IPS-20b (cell line): ENCODE results near the gene SDSL.

Source experiments
- H3K27ac ChIP-seq: one replicate; pipeline ENCODE4 v1.5.1; 2013; ENCODE audit warnings: low read length
- H3K27me3 ChIP-seq: 2 replicates; pipeline ENCODE4 v1.6.1; 2013; ENCODE audit warnings: mild to moderate bottlenecking, low read length, inconsistent platforms; ENCODE audit not compliant: insufficient read depth
- H3K36me3 ChIP-seq: 2 replicates; pipeline ENCODE4 v1.6.1; 2013; ENCODE audit warnings: low read depth, mild to moderate bottlenecking, inconsistent platforms, low read length, moderate library complexity; ENCODE audit not compliant: insufficient read depth
- H3K4me1 ChIP-seq: 2 replicates; pipeline ENCODE4 v1.6.1; 2013; ENCODE audit warnings: mild to moderate bottlenecking, control low read depth, inconsistent platforms, low read length, moderate library complexity; ENCODE audit not compliant: insufficient read depth
- H3K4me3 ChIP-seq: 2 replicates; pipeline ENCODE4 v1.5.1; 2013; ENCODE audit warnings: mild to moderate bottlenecking, low read length, inconsistent platforms
- H3K9ac ChIP-seq: 2 replicates; pipeline ENCODE4 v1.6.1; 2013; ENCODE audit warnings: low read depth, mild to moderate bottlenecking, inconsistent platforms, low read length, moderate library complexity
- H3K9me3 ChIP-seq: 2 replicates; pipeline ENCODE4 v1.6.1; 2013; ENCODE audit warnings: mild to moderate bottlenecking, low read depth, low read length, inconsistent platforms; ENCODE audit not compliant: insufficient read depth

Gene SDSL

GRCh38 chr12:113422030-113422885 lies at the start of gene SDSL:
SDSL (plus strand) TSS chr12:113422380; CDS start chr12:113427983, 5,603 bp downstream.
- Histone ChIP-seq H3K9ac (peak within 1 kb of the TSS; percentile 51; the same call in 1 of the 2 replicates), H3K27me3 (no peaks in the 10 kb centered on the region), H3K4me3 (peak within 1 kb of the TSS; percentile 42; the same call in 1 of the 2 replicates), H3K36me3 (no peaks in the 10 kb centered on the region), H3K27ac (no peak within 1 kb of the TSS), H3K9me3 (no peaks in the 10 kb centered on the region), H3K4me1 (peaks cover 9% of the 10 kb centered on the region; the same call in 1 of the 2 replicates)

GRCh38 chr12:113373440-113373839 lies 48.7 kb upstream of the SDSL start:
- Histone ChIP-seq H3K4me3 (no peak overlapping the region), H3K27ac (no peak overlapping the region), H3K9me3 (no peaks in the 10 kb centered on the region), H3K36me3 (peaks cover 27% of the 10 kb centered on the region), H3K4me1 (no peaks in the 10 kb centered on the region), H3K9ac (no peak overlapping the region), H3K27me3 (no peaks in the 10 kb centered on the region)

GRCh38 chr12:113373969-113374368 lies 48.2 kb upstream of the SDSL start:
- Histone ChIP-seq H3K9ac (no peak overlapping the region), H3K9me3 (no peaks in the 10 kb centered on the region), H3K36me3 (peaks cover 27% of the 10 kb centered on the region), H3K4me1 (no peaks in the 10 kb centered on the region), H3K4me3 (no peak overlapping the region), H3K27ac (no peak overlapping the region), H3K27me3 (no peaks in the 10 kb centered on the region)

- H3K27me3 ChIP-seq = no peaks in the 10 kb centered on the region
- peaks cover 27% of the 10 kb centered on the region for H3K36me3 ChIP-seq
- no peaks in the 10 kb centered on the region for H3K4me1 ChIP-seq
- no peak overlapping the region for H3K27ac ChIP-seq
- H3K9ac ChIP-seq = no peak overlapping the region
- no peak overlapping the region for H3K4me3 ChIP-seq
- H3K9me3 ChIP-seq = no peaks in the 10 kb centered on the region
These were observed 47.3 kb upstream of the SDSL start for GRCh38 chr12:113374823-113375428.

- no peak overlapping the region for H3K9ac ChIP-seq
- H3K36me3 ChIP-seq = peaks cover 30% of the 10 kb centered on the region
- H3K9me3 ChIP-seq = no peaks in the 10 kb centered on the region
- no peaks in the 10 kb centered on the region for H3K4me1 ChIP-seq
- H3K27me3 ChIP-seq = no peaks in the 10 kb centered on the region
- no peak overlapping the region for H3K4me3 ChIP-seq
- no peak overlapping the region for H3K27ac ChIP-seq
These were observed 43.9 kb upstream of the SDSL start for GRCh38 chr12:113378291-113378690.

GRCh38 chr12:113381220-113381619 lies 41.0 kb upstream of the SDSL start:
- Histone ChIP-seq H3K4me1 (no peaks in the 10 kb centered on the region), H3K36me3 (peaks cover 24% of the 10 kb centered on the region), H3K9me3 (no peaks in the 10 kb centered on the region), H3K27ac (no peak overlapping the region), H3K27me3 (no peaks in the 10 kb centered on the region), H3K9ac (no peak overlapping the region), H3K4me3 (no peak overlapping the region)

GRCh38 chr12:113382206-113382605 lies 40.0 kb upstream of the SDSL start:
- H3K9ac ChIP-seq = no peak overlapping the region
- peaks cover 31% of the 10 kb centered on the region for H3K36me3 ChIP-seq
- H3K27ac ChIP-seq = no peak overlapping the region
- H3K4me3 ChIP-seq = no peak overlapping the region
- H3K27me3 ChIP-seq = no peaks in the 10 kb centered on the region
- no peaks in the 10 kb centered on the region for H3K4me1 ChIP-seq
- H3K9me3 ChIP-seq = no peaks in the 10 kb centered on the region

GRCh38 chr12:113384778-113385177 lies 37.4 kb upstream of the SDSL start:
- H3K36me3 ChIP-seq = peaks cover 32% of the 10 kb centered on the region
- no peaks in the 10 kb centered on the region for H3K9me3 ChIP-seq
- H3K27ac ChIP-seq = no peak overlapping the region
- no peak overlapping the region for H3K9ac ChIP-seq
- H3K27me3 ChIP-seq = no peaks in the 10 kb centered on the region
- no peak overlapping the region for H3K4me3 ChIP-seq
- no peaks in the 10 kb centered on the region for H3K4me1 ChIP-seq

- Histone ChIP-seq H3K9ac (no peak overlapping the region), H3K9me3 (no peaks in the 10 kb centered on the region), H3K4me3 (no peak overlapping the region), H3K36me3 (peaks cover 32% of the 10 kb centered on the region), H3K27ac (no peak overlapping the region), H3K27me3 (no peaks in the 10 kb centered on the region), H3K4me1 (no peaks in the 10 kb centered on the region)
These were observed 36.8 kb upstream of the SDSL start for GRCh38 chr12:113385282-113385882.

- H3K27me3 ChIP-seq = no peaks in the 10 kb centered on the region
- no peaks in the 10 kb centered on the region for H3K9me3 ChIP-seq
- no peak overlapping the region for H3K27ac ChIP-seq
- H3K36me3 ChIP-seq = peaks cover 31% of the 10 kb centered on the region
- no peak overlapping the region for H3K9ac ChIP-seq
- no peak overlapping the region for H3K4me3 ChIP-seq
- no peaks in the 10 kb centered on the region for H3K4me1 ChIP-seq
These were observed 35.2 kb upstream of the SDSL start for GRCh38 chr12:113386866-113387566.

- Histone ChIP-seq H3K4me1 (no peaks in the 10 kb centered on the region), H3K27ac (no peak overlapping the region), H3K4me3 (no peak overlapping the region), H3K27me3 (no peaks in the 10 kb centered on the region), H3K9ac (no peak overlapping the region), H3K36me3 (peaks cover 31% of the 10 kb centered on the region), H3K9me3 (no peaks in the 10 kb centered on the region)
These were observed 34.5 kb upstream of the SDSL start for GRCh38 chr12:113387631-113388030.
